Measurements from ENCODE around the gene FOXP1.

DNA sequence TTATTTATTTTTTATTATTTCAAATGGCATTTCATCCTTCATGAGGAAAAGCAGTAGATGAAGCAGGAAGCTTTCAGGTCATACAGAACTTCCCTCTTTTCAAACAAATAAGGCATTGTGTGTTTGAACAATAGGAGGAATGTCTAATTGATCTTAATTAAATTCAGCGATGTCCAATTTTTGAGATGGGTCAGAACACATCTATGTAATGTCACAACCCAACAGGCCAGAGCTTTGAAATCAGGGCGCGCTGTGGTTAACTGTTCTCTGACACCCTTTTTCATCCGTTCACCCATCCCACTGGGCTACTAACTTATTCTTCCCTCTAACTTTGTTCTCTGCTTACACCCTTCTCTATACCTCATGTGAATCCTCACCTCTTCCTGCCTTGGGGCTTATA is 510.5 kb downstream of the FOXP1 start:
- TF ChIP-seq FOXA1 (IDR thresholded peaks at IDR 0.05; ENCODE audit: borderline replicate concordance) (no peak), NBN (IDR thresholded peaks at IDR 0.05; ENCODE audit: low read depth) (no peak)
